B cell (primary cell): ENCODE results near the gene PHACTR1. TPM values are rescaled to one million over a fixed set of nuclear protein-coding genes. Genes with fewer than 3 reads are reported as not detected.

Source experiments
- ATAC-seq: fragments of 200-7000 bp; cut with Tn5 transposase; one replicate; pipeline ENCODE4 v1.10.0; 2021; ENCODE audit warnings: low read depth, mild to moderate bottlenecking, moderate number of reproducible peaks, moderate library complexity
- CTCF ChIA-PET: fragments of 350-600 bp; sonication (Branson Sonifier 250); formaldehyde crosslinking; loops from one replicate; lab custom pipeline; 2021; ENCODE audit warnings: antibody characterized with exemption, inconsistent platforms; lab: Charles Lee
- POLR2A ChIA-PET: fragments of 350-600 bp; sonication (Branson Sonifier 250); formaldehyde crosslinking; loops from one replicate; lab custom pipeline; 2021; ENCODE audit warnings: antibody characterized with exemption; lab: Charles Lee
- DNase-seq: peaks from one replicate; pipeline ENCODE4 v3.0.0; 2013
- H2AFZ ChIP-seq: 2 replicates; pipeline ENCODE4 v1.6.1; 2012; ENCODE audit warnings: mild to moderate bottlenecking, low read depth, low read length; ENCODE audit not compliant: insufficient read depth, poor library complexity, severe bottlenecking
- H3K27ac ChIP-seq, 2 donors: 1 replicate in 1 of 2; 2 replicates in 1 of 2; pipeline ENCODE4 v1.5.1; 2012 to 2013; ENCODE audit warnings: low read length in 2 of 2, mild to moderate bottlenecking in 2 of 2, moderate library complexity in 1 of 2
- H3K27me3 ChIP-seq, 4 experiments: fragments of 200-600 bp in 1 of 4; sonication (generic) in 1 of 4; replicated peaks in 1 of 4; 1 replicate in 2 of 4; 2 replicates in 2 of 4; pipeline versions ENCODE4 v1.6.1 to v1.7.0; 2013 to 2016; ENCODE audit warnings: low read length in 3 of 4, mild to moderate bottlenecking in 2 of 4, mixed read lengths in 1 of 4, moderate library complexity in 1 of 4; ENCODE audit not compliant: insufficient read depth in 4 of 4, control insufficient read depth in 3 of 4; ENCODE audit errors: control extremely low read depth in 1 of 4
- H3K36me3 ChIP-seq, 2 experiments: replicated peaks in 1 of 2; 1 replicate in 1 of 2; 2 replicates in 1 of 2; pipeline versions ENCODE4 v1.6.1 to v1.7.1; 2013; ENCODE audit warnings: low read length in 1 of 2; ENCODE audit not compliant: insufficient read depth in 2 of 2, control insufficient read depth in 1 of 2; ENCODE audit errors: control extremely low read depth in 1 of 2, extremely low read depth in 1 of 2
- H3K4me1 ChIP-seq, 2 donors: fragments of 200-600 bp in 1 of 2; sonication (generic) in 1 of 2; 1 replicate in 1 of 2; 2 replicates in 1 of 2; pipeline versions ENCODE4 v1.5.1 to v1.6.1; 2013 to 2017; ENCODE audit warnings: low read length in 2 of 2; ENCODE audit not compliant: control insufficient read depth in 2 of 2, insufficient read depth in 2 of 2
- H3K4me2 ChIP-seq: replicated peaks from 2 replicates; pipeline ENCODE3; 2012; ENCODE audit warnings: mild to moderate bottlenecking, low read depth, low read length; ENCODE audit not compliant: poor library complexity, severe bottlenecking
- H3K4me3 ChIP-seq, 5 experiments: fragments of 200-600 bp in 1 of 5; sonication (generic) in 1 of 5; 1 replicate in 3 of 5; 2 replicates in 2 of 5; pipeline versions ENCODE4 v1.5.1 to v1.7.0; 2011 to 2016; ENCODE audit warnings: low read length in 4 of 5, mild to moderate bottlenecking in 4 of 5, low read depth in 2 of 5, control low read depth in 1 of 5, moderate library complexity in 1 of 5; ENCODE audit not compliant: insufficient read depth in 1 of 5; ENCODE audit errors: control extremely low read depth in 1 of 5, extremely low read depth in 1 of 5
- H3K79me2 ChIP-seq: fragments of 200-600 bp; sonication (generic); one replicate; pipeline ENCODE4 v1.6.0; 2016; ENCODE audit warnings: low read length; ENCODE audit not compliant: control insufficient read depth, insufficient read depth
- H3K9ac ChIP-seq: fragments of 200-600 bp; sonication (generic); 2 replicates; pipeline ENCODE4 v1.6.1; 2017; ENCODE audit warnings: mild to moderate bottlenecking, low read length, moderate library complexity
- H3K9me3 ChIP-seq, 3 donors: one replicate each; pipeline versions ENCODE4 v1.6.1 to v1.7.1; 2013; ENCODE audit warnings: low read length in 2 of 3; ENCODE audit not compliant: control insufficient read depth in 2 of 3, insufficient read depth in 1 of 3; ENCODE audit errors: control extremely low read depth in 1 of 3
- H4K20me1 ChIP-seq: 2 replicates; pipeline ENCODE4 v1.6.0; 2012; ENCODE audit warnings: mild to moderate bottlenecking, low read length; ENCODE audit not compliant: insufficient read depth, control insufficient read depth, poor library complexity, severe bottlenecking
- H3K27ac Mint-ChIP-seq: one replicate; pipeline ENCODE4 v1.8.0; 2021; ENCODE audit warnings: mixed read lengths
- H3K27me3 Mint-ChIP-seq: one replicate; pipeline ENCODE4 v1.8.0; 2021; ENCODE audit warnings: mixed read lengths
- H3K4me1 Mint-ChIP-seq: one replicate; pipeline ENCODE4 v1.8.0; 2021; ENCODE audit warnings: mixed read lengths
- H3K4me3 Mint-ChIP-seq: one replicate; pipeline ENCODE4 v1.8.0; 2021; ENCODE audit warnings: mixed read lengths
- H3K9me3 Mint-ChIP-seq: one replicate; pipeline ENCODE4 v1.8.0; 2022; ENCODE audit warnings: mixed read lengths; ENCODE audit not compliant: insufficient read depth
- CTCF ChIP-seq: fragments of 200-600 bp; IDR thresholded peaks from one replicate; pipeline ENCODE4 v1.8.0; 2022; ENCODE audit warnings: antibody characterized with exemption, mild to moderate bottlenecking
- EZH2 ChIP-seq: IDR thresholded peaks from 2 replicates; pipeline ENCODE4 v1.6.1; 2012; ENCODE audit warnings: borderline replicate concordance, low read depth, mild to moderate bottlenecking, moderate library complexity, low read length; ENCODE audit not compliant: insufficient read depth, poor library complexity, severe bottlenecking
- WGBS: methylation state at CpG from one replicate; pipeline ENCODE4 v1.1.5; 2013; ENCODE audit warnings: missing lambda C conversion rate; ENCODE audit not compliant: insufficient coverage; 5-methylcytosine and 5-hydroxymethylcytosine counted together
- intact Hi-C: fragments of 100-400 bp; cut with micrococcal nuclease; formaldehyde crosslinking; loops from one replicate; pipeline ENCODE4 v1.10.0; 2022
- polyA plus RNA-seq: library from polyadenylated mRNA; depleted of rRNA; stranded (reverse); fragments of >200 nt; gene quantifications from 2 replicates; pipeline ENCODE4 v1.2.3, GENCODE V29; 2012
- total RNA-seq, 2 donors: library from RNA; stranded (reverse); fragments of 120-200 nt in 1 of 2; gene quantifications; 1 replicate in 1 of 2; 2 replicates in 1 of 2; pipeline versions ENCODE4 v1.2.3 to v1.2.4, GENCODE V29; 2013 to 2022

The PHACTR1 gene
- total and polyA plus RNA-seq, 2 donors (not counting 1 experiment from before 2014, with no cell fraction given) = 30.2 to 129 TPM

DNA sequence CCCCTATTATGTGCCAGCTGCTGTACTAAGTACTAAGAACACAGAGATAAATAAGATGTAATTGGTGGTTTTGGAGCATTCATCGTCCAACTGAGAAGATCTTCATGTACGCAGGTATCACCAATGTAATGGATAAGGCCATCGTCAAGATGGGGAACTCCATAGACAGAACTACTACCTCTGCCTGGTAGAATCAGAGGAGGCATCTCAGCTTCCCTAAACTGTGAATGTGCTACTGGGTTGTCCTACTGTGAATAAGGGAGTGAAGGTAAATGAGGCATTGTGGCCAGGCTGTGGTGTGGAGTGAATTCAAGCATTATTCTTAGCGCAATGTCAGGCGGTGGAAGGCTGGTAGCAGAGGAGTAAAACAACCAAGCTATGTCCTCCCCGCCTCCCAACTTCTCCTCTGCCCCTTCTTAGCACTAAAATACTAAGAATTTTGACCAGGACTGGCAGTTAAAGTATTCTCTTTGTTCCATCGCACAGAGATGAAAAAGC, 543.6 kb downstream of the PHACTR1 start:
- DNase-seq = peak; percentile 60
- CTCF ChIA-PET = interaction anchor here (0.6 to 4.9 kb wide), 3 partner anchors 9 to 65 kb away, joined by 3 to 42 read pairs (median 4); no protein-coding TSS in a partner anchor
- Mint-ChIP-seq H3K9me3 (peaks cover 4% of the 10 kb centered on the region), H3K4me3 (peak overlapping the region; percentile 75), H3K27ac (peak overlapping the region; percentile 86), H3K4me1 (peaks cover 84% of the 10 kb centered on the region), H3K27me3 (no peaks in the 10 kb centered on the region)
- Histone ChIP-seq H3K4me2 (peak overlapping the region; percentile 76), H3K27me3 (no peaks in the 10 kb centered on the region), H3K4me3 (peak overlapping the region in 3 of 5 experiments; percentile 5 to 55 (median 10)), H3K4me1 (peaks cover 84 to 91% of the 10 kb centered on the region in 2 donors), H3K79me2 (peaks cover 24% of the 10 kb centered on the region), H3K27ac (peak overlapping the region; percentile 93), H3K9me3 (peaks cover 0 to 16% (median 8%) of the 10 kb centered on the region in 3 donors), H3K36me3 (no peaks in the 10 kb centered on the region), H4K20me1 (no peaks in the 10 kb centered on the region), H3K9ac (peak overlapping the region; percentile 55), H2AFZ (no peak overlapping the region)
- POLR2A ChIA-PET = interaction anchor here (0.6 to 1.8 kb wide), 5 partner anchors 9 to 68 kb away, joined by 3 to 9 read pairs (median 4); partner anchors contain the start of gene TBC1D7
- no peak for ATAC-seq
- TF ChIP-seq EZH2 (no peak), CTCF (no peak)
- intact Hi-C loops = loop anchor here (5.0 kb wide), 1 partner anchor 137 kb away; no protein-coding TSS in a partner anchor
- WGBS = 88% methylated on average over 2 of the region's 7 CpGs

- ChIA-PET CTCF (interaction anchor here (0.6 to 4.9 kb wide), 6 partner anchors 12 to 65 kb away, joined by 3 to 42 read pairs (median 7); no protein-coding TSS in a partner anchor), POLR2A (interaction anchor here (0.6 to 1.8 kb wide), 10 partner anchors 8 to 67 kb away, joined by 3 to 9 read pairs (median 4); partner anchors contain the start of gene TBC1D7)
- intact Hi-C loops = loop anchor here (1.0 to 5.0 kb wide), 3 partner anchors 11 to 136 kb away; no protein-coding TSS in a partner anchor
- peak overlapping the region; percentile 76 for H3K4me2 ChIP-seq
- H4K20me1 ChIP-seq = no peaks in the 10 kb centered on the region
- H2AFZ ChIP-seq = no peak overlapping the region
- H3K27me3 ChIP-seq = no peaks in the 10 kb centered on the region
- H3K4me1 ChIP-seq = peaks cover 80 to 88% of the 10 kb centered on the region in 2 donors
- Mint-ChIP-seq H3K4me3 (peak overlapping the region; percentile 75), H3K4me1 (peaks cover 87% of the 10 kb centered on the region), H3K9me3 (peaks cover 4% of the 10 kb centered on the region), H3K27ac (peak overlapping the region; percentile 86), H3K27me3 (no peaks in the 10 kb centered on the region)
- peak overlapping the region; percentile 28 to 55 (median 36) for H3K4me3 ChIP-seq
- peaks cover 28% of the 10 kb centered on the region for H3K79me2 ChIP-seq
- DNase-seq (no peak), ATAC-seq (peak; percentile 4)
- no peaks in the 10 kb centered on the region for H3K36me3 ChIP-seq
- TF ChIP-seq CTCF (no peak), EZH2 (no peak)
- H3K9ac ChIP-seq = peak overlapping the region; percentile 55
- peak overlapping the region; percentile 93 for H3K27ac ChIP-seq
- WGBS = 7% methylated on average over 3 of the region's 5 CpGs
- H3K9me3 ChIP-seq = peaks cover 0 to 11% (median 7%) of the 10 kb centered on the region in 3 donors
Observed at GRCh38 chr6:13260831-13261230, 544.3 kb downstream of the PHACTR1 start.
